ES-I3 (cell line): ENCODE data around the gene KLRK1.
A peak's percentile ranks its signal among the peaks of the same experiment; 100 is the strongest.
"Not testable (repeated sequence)": the region's sequence is repeated elsewhere in the genome, so short reads cannot be mapped to it uniquely, and the experiment has no call there.

Experiments used
- H3K36me3 ChIP-seq: 2 replicates; pipeline ENCODE4 v1.6.1; 2013; ENCODE audit warnings: mild to moderate bottlenecking, low read length, control low read depth, moderate library complexity; ENCODE audit not compliant: insufficient read depth
- H3K4me1 ChIP-seq: 2 replicates; pipeline ENCODE4 v1.6.1; 2013; ENCODE audit warnings: mild to moderate bottlenecking, control low read depth, low read length; ENCODE audit not compliant: insufficient read depth
- H3K9ac ChIP-seq: 2 replicates; pipeline ENCODE4 v1.6.1; 2013; ENCODE audit warnings: low read depth, mild to moderate bottlenecking, low read length, moderate library complexity
- H3K9me3 ChIP-seq: 2 replicates; pipeline ENCODE4 v1.6.1; 2013; ENCODE audit warnings: mild to moderate bottlenecking, low read length, moderate library complexity; ENCODE audit not compliant: control insufficient read depth, insufficient read depth

KLRK1 gene

DNA sequence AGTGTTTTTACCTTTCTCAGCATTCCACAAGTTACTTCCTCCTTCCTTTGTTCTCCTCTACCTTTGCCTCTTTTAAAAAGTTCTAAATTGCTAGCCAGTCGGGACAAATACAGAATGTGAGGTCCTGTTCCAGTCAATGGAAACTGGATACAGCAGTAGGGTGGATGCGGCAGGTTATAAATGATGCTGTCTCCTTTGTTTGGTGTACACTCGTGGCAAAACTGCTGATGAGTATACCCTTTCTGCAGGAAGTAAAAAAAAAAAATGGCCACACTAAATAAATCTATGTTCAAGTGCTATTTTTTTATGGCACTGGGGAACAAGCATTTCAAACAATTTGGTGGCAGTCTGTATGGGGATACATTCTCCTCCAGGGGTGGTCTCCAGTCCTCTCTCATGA lies 27.5 kb downstream of the KLRK1 start:
- peaks cover 7% of the 10 kb centered on the region; the same call in 1 of the 2 replicates for H3K9me3 ChIP-seq
- no peaks in the 10 kb centered on the region for H3K36me3 ChIP-seq
- peak overlapping the region; percentile 91 for H3K9ac ChIP-seq
- peaks cover 37% of the 10 kb centered on the region for H3K4me1 ChIP-seq

- H3K36me3 ChIP-seq: no peaks in the 10 kb centered on the region
- no peak overlapping the region for H3K9ac ChIP-seq
- H3K9me3 ChIP-seq: peaks cover 12% of the 10 kb centered on the region
- peaks cover 37% of the 10 kb centered on the region for H3K4me1 ChIP-seq
Observed at GRCh38 chr12:10361622-10362021, 28.2 kb downstream of the KLRK1 start.

- Histone ChIP-seq H3K36me3 (no peaks in the 10 kb centered on the region), H3K4me1 (peaks cover 34% of the 10 kb centered on the region), H3K9ac (no peak overlapping the region), H3K9me3 (peaks cover 12% of the 10 kb centered on the region)
Observed at GRCh38 chr12:10361084-10361483, 28.8 kb downstream of the KLRK1 start.

- peaks cover 31% of the 10 kb centered on the region for H3K4me1 ChIP-seq
- H3K36me3 ChIP-seq: no peaks in the 10 kb centered on the region
- no peak overlapping the region for H3K9ac ChIP-seq
- H3K9me3 ChIP-seq: peaks cover 14% of the 10 kb centered on the region
Observed at GRCh38 chr12:10358969-10359368, 30.9 kb downstream of the KLRK1 start.

- Histone ChIP-seq H3K9me3 (peaks cover 14% of the 10 kb centered on the region), H3K9ac (no peak overlapping the region), H3K4me1 (peaks cover 23% of the 10 kb centered on the region), H3K36me3 (no peaks in the 10 kb centered on the region)
Observed at GRCh38 chr12:10358131-10358530, 31.7 kb downstream of the KLRK1 start.

DNA sequence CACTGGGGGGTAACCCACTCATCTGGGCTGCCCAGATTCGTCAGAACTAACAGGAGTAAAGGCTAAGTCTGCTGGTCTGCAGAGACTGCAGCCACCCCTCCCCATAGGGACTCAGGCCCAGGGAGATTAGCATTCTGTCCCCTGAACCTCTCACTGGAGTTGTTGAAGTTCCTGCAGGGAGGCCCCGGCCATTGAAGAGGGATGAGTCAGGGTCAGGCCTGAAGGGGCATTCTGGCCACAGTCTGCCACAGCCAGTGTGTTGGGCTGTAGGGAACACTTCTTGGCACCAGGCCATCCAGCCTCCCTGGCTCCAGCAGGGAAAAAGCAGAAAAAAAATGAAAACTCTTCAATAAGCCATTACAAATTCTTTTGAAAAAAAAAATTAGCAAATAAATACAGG lies 35.3 kb downstream of the KLRK1 start:
- Histone ChIP-seq H3K9me3 (peaks cover 19% of the 10 kb centered on the region), H3K4me1 (peaks cover 5% of the 10 kb centered on the region; the same call in 1 of the 2 replicates), H3K36me3 (no peaks in the 10 kb centered on the region), H3K9ac (no peak overlapping the region)

DNA sequence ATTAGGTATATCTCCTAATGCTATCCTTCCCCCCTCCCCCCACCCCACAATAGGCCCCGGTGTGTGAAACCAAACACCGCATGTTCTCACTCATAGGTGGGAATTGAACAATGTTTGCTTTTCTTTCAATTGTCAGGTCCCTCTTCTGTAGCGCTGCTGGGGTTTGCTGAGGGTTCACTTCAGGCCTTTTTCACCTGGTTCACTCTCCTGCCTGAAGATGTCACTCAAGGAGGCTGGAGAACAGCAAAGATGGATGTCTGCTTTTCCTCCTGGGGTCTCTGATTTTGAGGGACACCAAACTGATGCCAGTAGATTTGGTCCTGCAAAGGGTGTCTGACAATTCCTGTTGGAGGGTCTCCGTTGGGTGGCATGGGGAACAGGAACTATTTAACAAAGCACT lies 35.8 kb downstream of the KLRK1 start:
- H3K4me1 ChIP-seq: peaks cover 5% of the 10 kb centered on the region; the same call in 1 of the 2 replicates
- H3K36me3 ChIP-seq: no peaks in the 10 kb centered on the region
- peaks cover 16% of the 10 kb centered on the region for H3K9me3 ChIP-seq
- no peak overlapping the region for H3K9ac ChIP-seq

- H3K36me3 ChIP-seq, H3K4me1 ChIP-seq, H3K9ac ChIP-seq, H3K9me3 ChIP-seq: not testable (repeated sequence)
Observed at GRCh38 chr12:10351457-10351856, 38.4 kb downstream of the KLRK1 start.

- peaks cover 17% of the 10 kb centered on the region; the same call in 1 of the 2 replicates for H3K4me1 ChIP-seq
- H3K9ac ChIP-seq: no peak overlapping the region
- H3K9me3 ChIP-seq: peaks cover 15% of the 10 kb centered on the region; the same call in 1 of the 2 replicates
- H3K36me3 ChIP-seq: no peaks in the 10 kb centered on the region
Observed at GRCh38 chr12:10341892-10342509, 47.8 kb downstream of the KLRK1 start.

DNA sequence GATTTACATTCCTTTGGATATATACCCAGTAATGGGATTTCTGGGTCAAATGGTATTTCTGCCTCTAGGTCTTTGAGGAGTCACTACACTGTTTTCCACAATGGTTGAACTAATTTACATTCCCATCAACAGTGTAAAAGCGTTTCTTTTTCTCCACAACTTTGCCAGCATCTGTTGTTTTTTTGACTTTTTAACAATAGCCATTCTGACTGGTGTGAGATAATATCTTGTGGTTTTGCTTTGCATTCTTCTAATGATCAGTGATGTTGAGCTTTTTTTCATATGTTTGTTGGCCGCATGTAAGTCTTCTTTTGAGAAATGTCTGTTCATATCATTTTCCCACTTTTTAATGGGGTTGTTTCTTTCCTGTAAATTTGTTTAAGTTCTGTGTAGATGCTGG lies 48.9 kb downstream of the KLRK1 start:
- not testable (repeated sequence) for H3K36me3 ChIP-seq, H3K9ac ChIP-seq
- peaks cover 17% of the 10 kb centered on the region; the same call in 1 of the 2 replicates for H3K4me1 ChIP-seq
- peaks cover 15% of the 10 kb centered on the region; the same call in 1 of the 2 replicates for H3K9me3 ChIP-seq

GRCh38 chr12:10339053-10339840 lies 50.6 kb downstream of the KLRK1 start:
- H3K36me3 ChIP-seq: no peaks in the 10 kb centered on the region
- peaks cover 17% of the 10 kb centered on the region; the same call in 1 of the 2 replicates for H3K4me1 ChIP-seq
- H3K9ac ChIP-seq: no peak overlapping the region
- peaks cover 15% of the 10 kb centered on the region; the same call in 1 of the 2 replicates for H3K9me3 ChIP-seq

DNA sequence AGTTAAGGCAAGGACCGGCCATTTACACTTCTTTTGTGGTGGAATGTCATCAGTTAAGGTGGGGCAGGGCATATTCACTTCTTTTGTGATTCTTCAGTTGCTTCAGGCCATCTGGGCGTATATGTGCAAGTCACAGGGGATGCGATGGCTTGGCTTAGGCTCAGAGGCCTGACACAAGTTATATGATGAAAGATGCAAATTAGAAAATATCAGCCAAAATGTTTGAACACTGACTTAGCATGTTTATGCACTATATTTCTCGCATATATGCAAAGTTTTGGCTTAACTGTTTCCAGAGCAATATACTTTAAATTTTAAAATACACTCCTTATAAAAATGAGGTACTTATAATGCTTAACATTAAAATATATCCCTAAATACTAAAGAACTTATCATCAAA lies 51.4 kb downstream of the KLRK1 start:
- peaks cover 15% of the 10 kb centered on the region; the same call in 1 of the 2 replicates for H3K9me3 ChIP-seq

GRCh38 chr12:10336196-10336595 lies 53.6 kb downstream of the KLRK1 start:
- not testable (repeated sequence) for H3K9me3 ChIP-seq, H3K9ac ChIP-seq, H3K36me3 ChIP-seq
- peaks cover 17% of the 10 kb centered on the region; the same call in 1 of the 2 replicates for H3K4me1 ChIP-seq

More for the DNA sequence above, 51.4 kb downstream of the KLRK1 start:
- H3K4me1 ChIP-seq: peaks cover 17% of the 10 kb centered on the region; the same call in 1 of the 2 replicates
- H3K9ac ChIP-seq, H3K36me3 ChIP-seq: not testable (repeated sequence)

DNA sequence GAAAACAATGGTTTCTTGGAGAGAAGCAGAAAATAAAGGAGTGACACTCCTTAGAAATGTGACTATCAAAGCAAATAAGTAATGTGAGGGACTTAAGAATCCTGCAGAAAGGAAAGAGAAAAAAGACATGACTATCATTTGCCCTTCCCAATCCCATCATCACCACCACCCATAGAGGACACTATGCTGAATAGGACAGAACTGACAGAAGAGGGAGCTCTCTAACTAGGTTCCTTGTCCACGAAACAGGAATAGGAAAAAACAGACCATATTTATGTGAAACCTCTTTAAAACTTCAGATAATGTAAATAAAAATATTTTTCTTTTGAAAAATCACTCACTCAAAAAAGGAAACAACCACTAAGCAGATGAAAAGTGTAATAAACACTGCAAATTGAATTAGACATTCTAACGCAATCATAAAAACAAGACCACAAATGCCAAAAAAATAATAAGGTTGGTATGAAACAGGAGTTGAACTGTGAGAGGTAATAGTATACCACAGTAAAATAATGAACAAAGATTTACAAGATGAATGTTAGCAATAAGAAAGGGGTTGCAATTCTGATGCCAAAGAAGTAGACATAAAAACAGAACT lies 58.1 kb downstream of the KLRK1 start:
- no peaks in the 10 kb centered on the region; the same call in 1 of the 2 replicates for H3K9me3 ChIP-seq
- no peaks in the 10 kb centered on the region for H3K4me1 ChIP-seq
- H3K9ac ChIP-seq: no peak overlapping the region
- H3K36me3 ChIP-seq: no peaks in the 10 kb centered on the region
